Measurements from ENCODE around the gene DPYD.

The DPYD gene

DNA sequence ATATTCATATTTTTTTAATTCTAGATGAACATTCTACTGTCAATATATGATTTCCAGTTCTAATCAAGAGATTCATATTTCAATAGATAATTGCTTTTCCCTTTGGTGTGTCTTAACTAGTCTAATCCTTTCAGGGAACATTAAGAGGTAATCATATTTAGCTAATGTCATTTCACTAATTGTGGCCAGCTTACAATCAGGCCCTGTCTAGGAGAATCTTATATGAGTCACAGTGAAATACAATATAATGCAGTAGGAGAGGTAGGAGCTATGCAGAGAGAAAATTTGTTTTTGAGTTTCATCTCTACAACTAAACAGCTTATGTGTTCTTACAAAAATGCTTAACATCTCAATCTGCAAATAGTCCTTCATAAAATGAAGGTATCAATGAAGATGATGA, 85.9 kb downstream of the DPYD start:
- DNase-seq: no peak

DNA sequence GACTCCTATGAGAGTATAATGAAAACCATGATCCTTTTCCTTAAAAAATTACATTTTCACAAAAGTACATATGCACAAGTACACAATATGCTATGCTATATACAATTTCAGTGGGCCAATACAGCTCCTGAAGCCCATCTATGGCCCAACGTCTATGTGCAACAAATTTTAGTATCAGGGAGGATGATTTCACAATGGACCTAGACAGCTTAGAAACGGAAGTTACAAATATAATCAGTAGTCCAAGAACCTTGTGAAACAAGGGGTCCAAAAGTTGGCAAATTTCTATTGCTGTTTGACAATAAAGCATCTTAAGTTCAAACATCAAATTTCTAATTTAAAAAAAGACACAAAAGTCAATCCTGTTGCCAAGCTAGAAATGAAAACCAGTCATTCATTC, 87.0 kb downstream of the DPYD start:
- DNase-seq: no peak

DNA sequence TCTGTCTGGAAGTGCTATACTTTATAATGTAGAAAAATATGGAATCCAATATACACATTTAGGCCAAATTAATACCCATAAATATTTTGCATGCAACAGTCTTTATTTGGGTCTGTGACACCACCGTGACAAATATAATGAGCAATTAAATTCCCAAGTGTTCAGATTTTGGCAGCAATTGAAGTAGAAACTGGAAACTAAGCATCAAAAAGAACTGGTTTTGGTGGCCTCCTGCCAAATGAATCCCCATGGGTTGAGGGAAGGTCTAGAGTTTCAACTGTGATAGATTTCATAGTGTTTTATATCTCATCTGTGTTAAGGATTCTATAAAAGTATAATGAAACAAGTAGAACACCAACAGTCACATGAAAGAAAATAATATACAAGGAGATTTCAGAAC, 88.4 kb downstream of the DPYD start:
- no peak for DNase-seq

DNA sequence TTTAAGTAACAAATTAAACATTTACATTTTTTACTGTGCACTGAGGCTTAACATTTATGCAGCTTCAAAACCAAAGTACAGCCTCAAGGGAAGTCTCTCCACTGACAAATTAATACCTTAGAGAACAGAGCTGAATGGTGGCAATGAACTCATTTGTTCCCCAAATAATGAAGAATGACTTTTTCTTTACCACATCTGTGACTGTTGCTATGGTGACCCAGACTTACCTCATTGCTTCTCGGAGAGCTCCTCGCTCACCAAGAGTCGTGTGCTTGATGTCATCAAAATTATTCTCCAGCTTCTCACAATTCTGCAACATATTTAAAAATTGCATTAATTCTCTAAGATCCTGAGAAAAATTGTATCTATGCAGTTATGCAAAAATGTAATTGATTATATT, 92.9 kb downstream of the DPYD start:
- DNase-seq: no peak

DNA sequence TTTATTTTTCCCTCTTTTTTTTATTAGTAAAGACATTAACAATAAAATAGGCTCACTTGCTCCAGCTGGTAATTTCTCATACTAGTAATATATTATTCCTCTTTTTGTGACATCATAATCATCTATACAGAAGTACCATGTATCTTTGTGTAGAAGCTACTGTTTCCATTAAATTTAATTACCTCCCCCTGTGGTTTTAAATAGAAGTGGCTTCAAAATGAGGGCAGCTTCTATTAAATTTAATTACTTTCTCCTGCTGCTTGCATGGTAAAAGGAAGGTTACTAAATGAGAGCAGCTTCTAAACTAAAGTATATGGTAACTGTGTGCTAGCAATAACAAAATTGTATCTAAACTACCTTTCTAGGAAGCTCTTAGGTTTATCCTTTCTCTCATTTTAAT, 94.0 kb downstream of the DPYD start:
- no peak for DNase-seq

DNA sequence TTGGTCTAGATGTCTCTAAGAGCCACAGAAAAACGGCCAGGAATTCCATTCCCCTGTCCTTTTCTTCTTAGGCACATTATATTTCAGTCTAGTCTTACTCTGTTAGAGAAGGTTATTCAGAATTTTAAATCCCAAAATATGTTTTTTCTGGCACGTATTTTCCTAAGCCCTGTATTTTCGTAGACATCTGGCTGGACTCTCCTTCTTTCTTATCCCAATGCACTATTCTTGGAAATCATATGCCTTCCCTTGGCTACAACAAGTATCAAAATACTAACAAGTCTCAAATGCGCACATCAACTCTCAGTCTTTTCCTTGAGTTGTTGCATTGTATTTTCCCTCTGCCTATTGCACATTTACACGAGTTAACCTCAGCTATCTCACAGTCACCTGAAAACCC, 96.2 kb downstream of the DPYD start:
- no peak for DNase-seq

DNA sequence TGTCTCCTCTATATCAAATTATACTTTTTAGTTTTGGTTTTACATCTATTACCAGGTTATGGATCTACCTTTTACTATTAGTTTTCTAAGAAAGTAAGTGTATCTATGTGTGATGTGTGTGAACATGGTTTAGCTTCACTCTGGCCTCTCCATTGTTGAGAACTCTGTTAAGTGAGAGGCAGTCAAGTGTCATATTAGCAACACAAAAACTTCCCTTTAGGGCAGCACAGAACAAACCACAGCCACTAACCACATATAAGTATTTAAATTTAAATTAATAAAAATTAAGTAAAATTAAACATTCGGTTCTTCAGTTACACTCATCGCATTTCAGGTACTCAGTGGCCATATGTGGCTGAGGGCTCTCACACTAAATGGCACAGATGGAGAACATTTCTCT, 96.6 kb downstream of the DPYD start:
- no peak for DNase-seq

DNA sequence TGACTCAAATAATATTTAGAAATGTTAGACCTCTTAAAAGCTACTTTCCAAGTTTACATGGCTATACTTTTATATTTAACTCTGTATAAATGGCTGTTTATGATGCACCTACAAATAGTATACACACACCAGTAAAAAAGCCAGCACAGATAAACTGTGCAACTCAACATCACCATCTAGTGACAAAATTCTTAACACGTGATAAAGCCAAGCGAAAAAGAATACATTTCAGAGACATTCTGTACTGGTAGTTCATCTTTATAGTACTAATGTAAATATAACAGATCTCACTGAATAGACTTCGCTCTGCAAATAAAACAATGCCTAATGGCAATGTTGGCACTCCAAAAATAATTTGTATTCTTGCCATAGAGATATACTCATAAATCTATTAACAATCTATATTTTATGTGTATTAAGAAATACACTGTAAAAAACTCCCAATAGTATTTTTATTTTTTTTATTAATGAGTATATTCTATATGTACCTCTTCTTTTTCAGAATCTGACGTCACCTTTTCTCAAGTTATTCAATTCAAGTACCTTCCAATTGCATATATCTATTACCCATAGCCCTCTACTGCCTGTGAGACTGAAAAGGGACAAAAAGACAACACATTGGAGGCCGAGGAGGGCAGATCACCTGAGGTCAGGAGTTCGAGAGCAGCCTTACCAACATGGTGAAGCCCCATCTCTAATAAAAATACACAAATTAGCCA, 100.2 kb downstream of the DPYD start:
- DNase-seq: no peak

DNA sequence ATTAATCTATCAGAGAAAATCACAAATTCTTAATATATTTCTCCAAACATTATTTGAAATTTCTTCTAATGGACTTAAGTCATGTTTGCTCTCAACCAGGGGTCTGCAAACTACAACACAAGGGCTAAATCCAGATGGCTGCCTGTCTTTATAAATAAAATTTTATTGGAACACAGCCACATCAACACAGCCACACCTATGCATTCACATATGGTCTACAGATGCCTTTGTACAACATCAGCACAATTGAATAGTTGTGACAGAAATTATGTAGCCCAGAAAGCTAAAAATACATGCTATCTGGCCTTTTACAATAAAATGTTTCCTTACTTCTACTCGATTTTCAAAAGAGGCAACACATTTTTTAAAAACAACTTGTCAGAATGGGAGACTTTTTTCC, 103.9 kb downstream of the DPYD start:
- DNase-seq: no peak

DNA sequence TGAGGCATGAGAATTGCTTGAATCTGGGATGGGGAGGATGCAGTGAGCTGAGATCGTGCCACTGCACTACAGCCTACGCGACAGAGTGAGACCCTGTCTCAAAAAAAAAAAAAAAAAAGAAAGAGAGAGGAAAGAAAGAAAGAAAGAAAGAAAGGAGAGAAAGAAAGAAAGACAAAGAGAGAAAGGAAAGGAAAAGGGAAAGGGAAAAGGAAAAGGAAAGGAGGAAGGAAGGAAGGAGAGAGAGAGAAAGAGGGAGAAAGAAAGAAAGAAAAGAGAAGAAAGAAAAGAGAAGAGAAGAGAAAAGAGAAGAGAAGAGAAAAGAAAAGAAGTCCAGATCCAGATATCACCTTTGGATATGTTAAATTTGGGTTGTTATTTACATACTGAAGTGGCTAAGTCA, 106.0 kb downstream of the DPYD start:
- DNase-seq: no peak

DNA sequence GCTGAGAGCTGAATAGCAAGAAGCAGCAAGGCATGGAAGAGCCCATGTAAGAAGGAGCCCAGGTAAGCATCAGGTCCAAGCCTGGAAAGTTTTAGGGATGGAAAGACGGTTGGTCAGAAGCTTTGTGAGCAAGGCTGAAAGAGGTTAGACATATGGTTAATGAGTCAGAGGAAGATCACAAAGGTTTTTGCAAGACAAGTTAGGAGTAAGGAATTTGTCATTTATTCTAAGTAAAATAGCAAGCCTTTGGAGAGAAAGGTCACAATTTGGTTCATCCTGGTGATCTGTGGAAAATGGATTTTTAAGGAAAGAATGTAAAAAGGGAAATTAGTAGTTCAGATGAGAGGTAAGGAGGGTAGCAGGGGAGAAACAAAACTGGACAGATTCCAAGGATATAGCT, 106.7 kb downstream of the DPYD start:
- no peak for DNase-seq

DNA sequence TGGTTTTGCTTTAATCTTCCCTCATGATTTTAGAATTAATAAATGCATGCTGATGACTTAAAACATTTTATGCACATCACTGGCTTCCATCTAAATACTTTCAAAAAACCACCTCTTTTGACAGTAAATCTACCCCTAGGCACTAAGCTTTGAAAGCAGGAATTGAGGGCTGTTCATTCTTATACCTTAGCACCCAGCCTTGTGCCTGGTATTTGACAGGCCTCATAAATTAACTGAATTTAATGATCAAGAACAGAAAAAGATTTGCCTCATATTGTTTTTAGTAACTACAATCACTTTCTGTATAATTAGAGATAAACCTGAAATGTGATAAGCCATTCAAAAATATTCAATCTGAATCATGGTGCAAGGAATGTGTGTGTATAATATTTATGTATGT, 108.8 kb downstream of the DPYD start:
- DNase-seq: no peak

DNA sequence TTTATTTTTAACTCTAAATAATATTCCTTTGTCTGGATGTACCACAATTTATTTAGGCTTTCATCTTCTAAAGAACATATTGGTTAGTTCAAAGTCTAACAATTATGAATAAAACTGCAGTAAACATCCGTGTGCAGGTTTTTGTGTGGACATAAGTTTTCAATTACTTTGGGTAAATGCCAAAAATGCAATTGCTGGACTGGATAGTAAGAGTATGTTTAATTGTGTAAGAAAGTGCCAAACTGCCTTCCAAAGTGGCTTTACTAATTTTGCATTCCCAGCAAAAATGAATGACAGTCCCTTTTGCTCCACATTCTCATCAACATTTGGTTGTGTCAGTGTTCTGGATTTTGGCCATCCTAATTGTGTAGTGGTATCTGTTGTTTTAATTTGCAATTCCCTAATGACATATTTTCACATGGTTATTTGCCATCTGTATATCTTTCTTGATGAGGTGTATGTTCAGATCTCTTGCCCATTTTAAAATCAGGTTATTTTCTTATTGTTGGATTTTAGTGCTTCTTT, 113.8 kb downstream of the DPYD start:
- no peak for DNase-seq

DNA sequence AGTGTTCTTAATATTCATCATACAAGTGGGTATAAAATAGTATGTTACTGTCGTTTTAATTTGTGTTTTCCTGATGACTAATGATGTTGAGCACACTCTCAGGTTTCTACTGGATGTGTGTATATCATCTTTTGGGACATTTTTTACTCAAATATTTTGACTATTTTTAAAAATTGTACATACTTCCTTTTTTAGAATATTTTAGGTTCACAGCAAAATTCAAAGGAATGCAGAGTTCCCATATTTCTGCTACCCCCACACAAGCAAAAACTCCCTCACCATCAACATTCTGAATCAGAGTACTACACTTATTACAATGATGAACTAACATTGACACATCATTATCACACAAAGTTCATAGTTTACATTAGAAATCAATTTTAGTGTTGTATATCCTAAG, 114.5 kb downstream of the DPYD start:
- no peak for DNase-seq

DNA sequence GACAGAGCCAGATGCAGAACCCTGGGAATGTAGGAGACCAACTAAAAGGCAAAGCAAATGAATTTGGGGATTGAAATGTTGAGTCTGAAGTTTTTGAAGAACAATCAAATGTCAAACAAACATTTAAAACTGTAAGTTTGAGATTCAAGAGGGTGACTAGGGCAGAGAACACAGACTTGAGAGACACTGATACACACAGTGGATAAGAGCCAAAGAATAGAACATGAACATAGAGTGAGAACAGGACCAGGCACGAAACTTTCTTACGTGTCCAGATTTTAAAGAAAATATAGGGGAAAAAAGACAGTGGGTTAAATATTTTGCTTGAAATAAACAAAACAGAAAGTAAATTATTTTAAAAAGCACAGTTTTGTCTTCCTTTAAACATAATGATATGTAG, 115.7 kb downstream of the DPYD start:
- DNase-seq: no peak

DNA sequence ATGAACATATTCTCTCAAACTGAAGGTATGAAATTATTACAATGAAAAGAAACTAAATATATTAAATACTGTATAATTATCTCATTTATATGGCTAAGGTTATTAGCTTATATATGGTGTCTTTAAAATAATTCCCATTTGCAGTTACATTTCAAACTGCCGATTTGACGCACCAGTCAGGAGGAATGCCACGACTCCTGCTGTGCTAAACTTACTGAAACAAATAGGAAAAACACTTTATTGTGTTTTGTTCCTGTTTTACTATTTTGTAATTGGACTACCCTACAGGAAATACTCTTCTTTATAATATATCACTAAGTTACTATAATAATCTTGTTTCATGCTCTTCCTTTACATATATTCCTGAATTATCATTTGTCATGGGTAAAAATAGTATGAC, 117.8 kb downstream of the DPYD start:
- no peak for DNase-seq

DNA sequence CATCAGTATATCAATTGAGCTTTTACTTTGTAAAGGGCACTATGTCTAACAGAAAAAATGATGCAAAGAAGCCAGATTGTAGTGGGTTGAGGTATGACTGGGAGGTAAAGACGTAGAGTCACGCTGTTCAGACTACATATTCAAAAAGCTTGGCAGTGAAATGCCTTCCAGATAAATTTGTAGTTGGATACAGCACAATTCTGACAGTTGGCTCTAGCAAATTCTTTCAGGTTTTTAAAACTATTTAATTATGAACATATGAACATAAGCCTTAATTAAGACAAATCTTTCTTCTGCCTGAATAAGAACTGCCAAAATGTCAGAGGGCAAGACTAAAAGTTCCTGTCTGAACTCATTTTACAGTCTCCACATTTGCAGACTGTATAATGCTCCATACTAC, 118.8 kb downstream of the DPYD start:
- DNase-seq: no peak

DNA sequence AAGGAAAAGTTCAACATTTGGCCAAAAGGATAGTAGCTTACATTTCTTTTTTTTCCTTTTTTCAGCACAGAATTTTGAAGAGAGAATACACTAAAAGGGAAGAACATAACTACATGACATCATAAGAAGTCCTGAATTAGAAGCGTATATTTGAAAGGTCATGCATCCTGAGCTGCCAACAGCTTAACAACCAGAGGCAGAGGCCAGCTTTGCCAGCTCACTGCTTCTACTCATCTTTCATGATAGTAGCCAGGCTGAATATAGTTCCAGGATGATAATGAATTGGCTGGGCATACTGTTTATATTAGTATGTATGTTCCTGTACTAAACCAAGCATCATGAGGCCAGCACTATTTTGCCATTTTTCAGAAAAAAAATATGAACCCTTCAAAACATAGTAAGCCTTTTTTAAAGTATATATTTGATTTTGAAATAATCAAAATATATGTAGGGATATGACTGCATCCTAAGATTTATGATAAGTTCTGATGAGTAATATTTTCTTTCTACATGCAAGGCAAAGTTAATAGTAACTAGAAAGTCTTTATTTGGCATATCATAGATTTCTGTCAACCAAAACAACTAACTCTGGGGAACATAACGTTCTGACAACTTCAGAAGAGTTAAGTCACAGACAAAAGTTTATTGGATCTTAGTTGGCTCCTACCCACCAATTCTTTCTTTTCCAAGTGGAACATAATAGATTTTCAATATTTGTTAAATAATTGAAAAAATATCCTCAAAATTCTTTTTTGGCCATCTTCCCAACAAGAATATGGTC, 123.2 kb downstream of the DPYD start:
- no peak for DNase-seq

DNA sequence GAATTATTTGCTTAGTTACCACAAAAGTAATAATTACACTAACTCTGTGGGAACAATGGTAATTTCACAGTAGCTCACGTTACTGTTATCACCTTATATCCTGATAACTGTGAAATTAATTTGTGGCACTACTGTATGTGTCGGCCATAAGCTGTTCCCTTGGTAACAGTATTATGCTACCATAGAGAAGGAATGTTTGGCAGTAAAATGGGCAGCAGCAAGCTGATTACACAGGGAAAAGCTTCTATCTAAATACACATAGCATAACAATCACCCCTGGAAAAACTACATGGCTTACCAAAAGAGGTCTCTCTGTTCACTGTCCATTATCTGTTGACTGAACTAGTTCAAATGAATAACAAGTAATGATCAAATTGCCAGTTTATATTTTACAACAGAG, 124.1 kb downstream of the DPYD start:
- no peak for DNase-seq

DNA sequence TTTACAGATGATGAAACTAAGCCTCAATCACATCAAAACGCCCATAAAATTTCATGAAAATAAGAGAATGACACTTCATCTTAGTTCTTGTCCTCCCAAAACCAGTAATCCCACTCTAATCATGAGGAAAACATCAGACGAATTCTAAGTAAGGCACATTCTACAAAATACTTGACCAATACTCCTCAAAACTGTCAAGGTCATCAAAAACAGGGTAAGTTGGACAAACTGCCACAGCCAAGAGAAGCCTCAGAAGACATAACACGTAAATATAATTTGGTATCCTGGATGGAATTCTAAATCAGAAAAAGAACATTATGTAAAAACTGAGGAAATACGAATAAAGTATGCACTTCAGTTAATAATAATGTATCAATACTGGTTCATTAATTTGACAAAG, 128.2 kb downstream of the DPYD start:
- DNase-seq: no peak

DNA sequence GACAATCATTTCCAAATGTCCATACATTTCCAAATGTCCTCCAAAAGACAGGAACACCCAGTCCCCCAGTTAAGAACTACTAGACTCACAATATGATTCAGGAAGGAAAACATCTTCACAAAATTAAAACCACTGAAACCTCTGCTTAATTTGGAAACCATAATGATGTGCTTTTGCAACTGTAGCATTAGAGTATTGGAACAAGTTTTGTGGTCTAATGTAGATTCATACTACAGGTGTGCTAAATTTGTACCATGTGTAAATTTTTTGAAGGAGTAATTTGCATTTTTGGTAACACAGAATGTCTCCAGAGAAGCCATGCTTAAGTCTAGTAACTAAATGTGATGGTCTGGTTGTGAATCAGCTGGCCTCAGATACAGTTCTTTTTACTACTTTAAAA, 129.6 kb downstream of the DPYD start:
- DNase-seq: no peak

DNA sequence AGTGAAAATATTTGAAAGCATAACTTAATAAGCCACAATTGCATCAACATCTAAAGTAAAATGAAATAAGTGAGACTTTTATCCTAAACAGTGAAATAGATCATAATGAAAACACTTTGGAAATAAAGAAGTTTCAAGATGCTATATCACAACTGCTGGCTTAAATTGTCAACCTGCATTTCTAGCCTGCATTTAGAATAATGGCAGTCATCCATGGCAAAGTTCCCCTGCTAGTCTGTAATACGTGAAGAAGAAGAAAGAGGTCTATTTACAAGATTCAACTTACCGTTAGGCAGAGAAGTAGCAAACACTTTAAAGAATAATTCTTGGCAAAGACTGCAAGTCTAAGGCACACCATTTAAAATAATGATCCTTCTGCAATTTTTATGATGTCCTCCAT, 133.6 kb downstream of the DPYD start:
- DNase-seq: no peak

DNA sequence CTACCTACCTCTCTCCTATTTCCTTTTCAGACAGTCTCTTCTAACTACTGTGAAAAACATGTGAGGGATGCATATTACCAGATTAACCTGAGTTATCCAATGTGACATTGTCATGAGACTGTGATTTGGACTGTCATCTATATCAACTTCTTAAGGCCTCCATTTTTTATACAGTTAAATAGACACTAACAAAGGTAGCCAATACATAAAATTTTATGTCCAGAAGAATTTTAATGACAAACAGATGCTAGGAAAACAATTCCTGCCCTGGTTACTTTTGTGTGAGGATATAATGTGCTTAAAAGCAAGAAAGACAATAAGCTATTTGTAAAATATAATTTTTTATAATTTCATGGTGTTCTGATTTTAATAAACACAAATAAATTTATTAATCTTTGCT, 136.2 kb downstream of the DPYD start:
- no peak for DNase-seq

DNA sequence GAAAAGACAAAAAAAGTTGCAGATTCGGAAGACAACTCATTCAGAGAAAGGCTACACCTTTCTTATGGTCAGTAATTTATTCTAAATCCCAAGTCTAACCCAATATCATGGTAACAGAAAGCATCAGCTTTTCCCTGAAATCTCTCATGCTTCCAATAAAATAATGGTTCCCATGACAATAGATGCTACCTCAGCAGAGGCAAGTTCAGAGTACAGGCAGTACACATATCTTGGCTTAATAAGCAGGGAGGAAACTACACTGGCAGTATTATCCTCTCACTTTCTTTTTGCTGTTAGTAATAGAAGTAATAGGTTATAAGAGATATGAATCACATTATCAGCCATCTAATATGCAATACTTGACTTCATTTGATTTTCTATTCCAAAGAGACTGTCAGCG, 137.1 kb downstream of the DPYD start:
- DNase-seq: no peak

All from activated CD4-positive, alpha-beta T cell treated with anti-CD3 and anti-CD28 coated beads for 4 hours (primary cell).